GM12878 (cell line): ENCODE results near the gene PRRX1. TPM values are rescaled to one million over a fixed set of nuclear protein-coding genes. Genes with fewer than 3 reads are reported as not detected.

Experiments used
- ATAC-seq: fragments of 200-7000 bp; cut with Tn5 transposase; 3 replicates; pipeline ENCODE4 v1.9.1; 2020; ENCODE audit warnings: mild to moderate bottlenecking, moderate library complexity
- BruUV-seq: library from RNA; stranded (reverse); fragments of 400-500 nt; replicated peaks from 2 replicates; lab custom pipeline; 2021; lab: Mats Ljungman, UMichigan
- CTCF ChIA-PET: fragments of 300-600 bp; sonication (Branson Sonifier 250); formaldehyde crosslinking; extraction: SDS; loops from one replicate; lab custom pipeline; 2021; ENCODE audit warnings: inconsistent platforms; lab: Yijun Ruan, JAX
- POLR2A ChIA-PET: fragments of 350-600 bp; formaldehyde crosslinking; extraction: SDS; loops from one replicate; lab custom pipeline; 2021; ENCODE audit warnings: inconsistent platforms; lab: Charles Lee
- RAD21 ChIA-PET: fragments of 300-600 bp; sonication (Branson Sonifier 250); formaldehyde crosslinking; loops from one replicate; lab custom pipeline; 2023; ENCODE audit warnings: antibody characterized with exemption; ENCODE audit not compliant: unreplicated experiment; lab: Charles Lee
- SMC1A ChIA-PET: fragments of 300-600 bp; sonication (Branson Sonifier 250); formaldehyde crosslinking; loops from one replicate; lab custom pipeline; 2023; ENCODE audit not compliant: unreplicated experiment, uncharacterized antibody; lab: Charles Lee
- DNase-seq: peaks from one replicate; pipeline ENCODE4 v3.0.0-alpha.2; 2011; ENCODE audit warnings: low read depth, low spot score
- FAIRE-seq: peaks from 3 replicates; lab custom pipeline; 2011; peaks lifted over from hg19 to GRCh38; lab: Jason Lieb, UNC
- H2AFZ ChIP-seq: 2 replicates; pipeline ENCODE4 v1.6.0; 2011; ENCODE audit warnings: low read depth, low read length, control low read depth; ENCODE audit not compliant: control insufficient read depth
- H3K27ac ChIP-seq: 2 replicates; pipeline ENCODE4 v1.5.1; 2011; ENCODE audit warnings: control low read depth; ENCODE audit not compliant: control insufficient read depth, insufficient read depth
- H3K27me3 ChIP-seq, 2 experiments: replicated peaks in 1 of 2; 2 replicates each; pipeline versions ENCODE4 v1.6.0 to v1.6.1; 2011; ENCODE audit warnings: low read length in 1 of 2; ENCODE audit not compliant: control insufficient read depth in 2 of 2, insufficient read depth in 2 of 2
- H3K36me3 ChIP-seq, 2 experiments: 2 replicates each; pipeline ENCODE4 v1.5.1; 2011; ENCODE audit warnings: low read length in 1 of 2; ENCODE audit not compliant: control insufficient read depth in 2 of 2, insufficient read depth in 2 of 2
- H3K4me1 ChIP-seq: 2 replicates; pipeline ENCODE4 v1.6.1; 2011; ENCODE audit warnings: mild to moderate bottlenecking, low read length, moderate library complexity, mixed read lengths; ENCODE audit not compliant: control insufficient read depth, insufficient read depth
- H3K4me2 ChIP-seq: 2 replicates; pipeline ENCODE4 v1.6.0; 2011; ENCODE audit warnings: control low read depth; ENCODE audit not compliant: control insufficient read depth, insufficient read depth
- H3K4me3 ChIP-seq: fragments of 200-600 bp; sonication (generic); 2 replicates; pipeline ENCODE4 v1.5.1; 2016
- H3K79me2 ChIP-seq: 2 replicates; pipeline ENCODE4 v1.6.0; 2011; ENCODE audit warnings: low read length; ENCODE audit not compliant: control insufficient read depth, insufficient read depth
- H3K9ac ChIP-seq: 2 replicates; pipeline ENCODE4 v1.8.0; 2011; ENCODE audit warnings: low read length, control low read depth, mixed read lengths; ENCODE audit not compliant: control insufficient read depth, insufficient read depth
- H3K9me3 ChIP-seq: replicated peaks from 3 replicates; pipeline ENCODE4 v1.5.1; 2011; ENCODE audit warnings: mild to moderate bottlenecking, low read length; ENCODE audit not compliant: control insufficient read depth, insufficient read depth
- H4K20me1 ChIP-seq: 2 replicates; pipeline ENCODE4 v1.6.0; 2011; ENCODE audit not compliant: control insufficient read depth, insufficient read depth
- ATF7 ChIP-seq: fragments of 450-650 bp; IDR thresholded peaks from 2 replicates; pipeline ENCODE4 v1.6.1; 2016; ENCODE audit warnings: low read depth, mild to moderate bottlenecking
- CREM ChIP-seq: IDR thresholded peaks from 2 replicates; pipeline ENCODE4 v1.6.1; 2014; ENCODE audit warnings: antibody characterized with exemption, low read depth
- GATAD2B ChIP-seq: fragments of 450-650 bp; conservative IDR thresholded peaks from 2 replicates; pipeline ENCODE4 v1.6.1; 2017; ENCODE audit warnings: low read depth, mild to moderate bottlenecking, moderate library complexity
- KAT2A ChIP-seq: conservative IDR thresholded peaks from 2 replicates; pipeline ENCODE4 v1.6.1; 2011; ENCODE audit warnings: low read depth, low read length; ENCODE audit not compliant: control insufficient read depth
- SREBF1 ChIP-seq: IDR thresholded peaks from 2 replicates; pipeline ENCODE4 v1.6.1; 2012; ENCODE audit warnings: mild to moderate bottlenecking, low read length
- WGBS: methylation state at CpG from one replicate; pipeline ENCODE4 v1.1.6; 2016; ENCODE audit warnings: low lambda C conversion rate; ENCODE audit not compliant: insufficient replicate concordance, insufficient coverage; ENCODE audit errors: missing lambda C conversion rate; 5-methylcytosine and 5-hydroxymethylcytosine counted together
- in situ Hi-C: fragments of 300-500 bp; cut with MboI; formaldehyde crosslinking; loops from 9 replicates; pipeline ENCODE4 v1.14.3; 2018; ENCODE audit warnings: mixed read lengths
- intact Hi-C: fragments of 100-400 bp; cut with micrococcal nuclease; formaldehyde crosslinking; loops from one replicate; pipeline ENCODE4 v1.14.2; 2022; ENCODE audit not compliant: unreplicated experiment
- polyA plus RNA-seq, 11 experiments: library from polyadenylated mRNA; depleted of rRNA in 4 of 11; unstranded in 6 of 11; stranded (reverse) in 5 of 11; fragments of >200 nt; fragmentation: Nextera tagmentation in 4 of 11; fragmentation: Illumina TruSeq in 1 of 11; extraction: Ambion mirVana in 4 of 11; extraction: Trizol in 1 of 11; gene quantifications; 1 replicate in 1 of 11; 2 replicates in 10 of 11; pipeline versions ENCODE4 v1.2.1 to v1.2.3, GENCODE V29; 2011 to 2016; ENCODE audit warnings: inconsistent platforms in 2 of 11, missing spikeins in 2 of 11, low read depth in 1 of 11
- total RNA-seq, 4 experiments: library from RNA; depleted of rRNA in 3 of 4; stranded (reverse); fragments of >200 nt in 3 of 4; fragmentation: Illumina TruSeq in 1 of 4; extraction: Trizol in 1 of 4; gene quantifications; 2 replicates each; pipeline versions ENCODE4 v1.2.1 to v1.2.3, GENCODE V29; 2013 to 2021
- TF ChIP-seq, protein P1 (sequence below): fragments of 450-650 bp; IDR thresholded peaks from 2 replicates; pipeline ENCODE4 v1.6.1; 2017; ENCODE audit warnings: antibody characterized with exemption, mild to moderate bottlenecking, moderate library complexity
- TF ChIP-seq, protein P2 (sequence below): fragments of 450-650 bp; IDR thresholded peaks from 2 replicates; pipeline ENCODE4 v1.6.1; 2016; ENCODE audit warnings: mild to moderate bottlenecking, moderate library complexity, borderline replicate concordance

Gene PRRX1
- total and polyA plus RNA-seq, 10 of the 15 experiments (the other 5 are each of a cell fraction or from before 2014, with no cell fraction given) = 0.42 to 64.6 (median 1.5) TPM

DNA sequence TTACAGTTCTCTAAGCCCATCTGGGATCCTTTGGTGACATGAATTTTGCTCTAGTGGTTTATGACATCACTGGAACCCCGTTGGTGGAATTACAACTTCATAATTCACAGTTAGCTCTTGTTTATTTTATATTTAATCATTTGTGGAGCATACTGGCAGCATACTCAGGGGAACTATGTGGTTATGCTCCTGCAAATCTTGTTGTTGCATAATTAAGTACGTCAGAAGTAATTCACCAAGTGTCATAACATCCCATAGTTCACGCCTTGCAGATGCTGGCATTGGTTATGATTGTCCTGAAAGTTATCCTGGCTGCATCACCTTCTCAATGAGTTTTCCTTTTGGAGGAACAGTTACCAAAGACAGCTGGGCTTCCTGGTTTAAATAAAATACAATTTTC is 16.5 kb downstream of the PRRX1 start:
- H3K4me3 ChIP-seq = no peak overlapping the region
- CTCF ChIA-PET = interaction anchor here (1.4 to 2.5 kb wide), 2 partner anchors 9 to 546 kb away, joined by 3 to 14 read pairs; no protein-coding TSS in a partner anchor
- no peaks in the 10 kb centered on the region for H3K4me1 ChIP-seq
- H4K20me1 ChIP-seq = no peaks in the 10 kb centered on the region
- no peak overlapping the region for H3K27ac ChIP-seq
- TF ChIP-seq GATAD2B (no peak), ATF7 (no peak), CREM (no peak), KAT2A (no peak), SREBF1 (no peak)
- TF ChIP-seq, protein P1, sequence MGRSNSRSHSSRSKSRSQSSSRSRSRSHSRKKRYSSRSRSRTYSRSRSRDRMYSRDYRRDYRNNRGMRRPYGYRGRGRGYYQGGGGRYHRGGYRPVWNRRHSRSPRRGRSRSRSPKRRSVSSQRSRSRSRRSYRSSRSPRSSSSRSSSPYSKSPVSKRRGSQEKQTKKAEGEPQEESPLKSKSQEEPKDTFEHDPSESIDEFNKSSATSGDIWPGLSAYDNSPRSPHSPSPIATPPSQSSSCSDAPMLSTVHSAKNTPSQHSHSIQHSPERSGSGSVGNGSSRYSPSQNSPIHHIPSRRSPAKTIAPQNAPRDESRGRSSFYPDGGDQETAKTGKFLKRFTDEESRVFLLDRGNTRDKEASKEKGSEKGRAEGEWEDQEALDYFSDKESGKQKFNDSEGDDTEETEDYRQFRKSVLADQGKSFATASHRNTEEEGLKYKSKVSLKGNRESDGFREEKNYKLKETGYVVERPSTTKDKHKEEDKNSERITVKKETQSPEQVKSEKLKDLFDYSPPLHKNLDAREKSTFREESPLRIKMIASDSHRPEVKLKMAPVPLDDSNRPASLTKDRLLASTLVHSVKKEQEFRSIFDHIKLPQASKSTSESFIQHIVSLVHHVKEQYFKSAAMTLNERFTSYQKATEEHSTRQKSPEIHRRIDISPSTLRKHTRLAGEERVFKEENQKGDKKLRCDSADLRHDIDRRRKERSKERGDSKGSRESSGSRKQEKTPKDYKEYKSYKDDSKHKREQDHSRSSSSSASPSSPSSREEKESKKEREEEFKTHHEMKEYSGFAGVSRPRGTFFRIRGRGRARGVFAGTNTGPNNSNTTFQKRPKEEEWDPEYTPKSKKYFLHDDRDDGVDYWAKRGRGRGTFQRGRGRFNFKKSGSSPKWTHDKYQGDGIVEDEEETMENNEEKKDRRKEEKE = no peak
- TF ChIP-seq, protein P2, sequence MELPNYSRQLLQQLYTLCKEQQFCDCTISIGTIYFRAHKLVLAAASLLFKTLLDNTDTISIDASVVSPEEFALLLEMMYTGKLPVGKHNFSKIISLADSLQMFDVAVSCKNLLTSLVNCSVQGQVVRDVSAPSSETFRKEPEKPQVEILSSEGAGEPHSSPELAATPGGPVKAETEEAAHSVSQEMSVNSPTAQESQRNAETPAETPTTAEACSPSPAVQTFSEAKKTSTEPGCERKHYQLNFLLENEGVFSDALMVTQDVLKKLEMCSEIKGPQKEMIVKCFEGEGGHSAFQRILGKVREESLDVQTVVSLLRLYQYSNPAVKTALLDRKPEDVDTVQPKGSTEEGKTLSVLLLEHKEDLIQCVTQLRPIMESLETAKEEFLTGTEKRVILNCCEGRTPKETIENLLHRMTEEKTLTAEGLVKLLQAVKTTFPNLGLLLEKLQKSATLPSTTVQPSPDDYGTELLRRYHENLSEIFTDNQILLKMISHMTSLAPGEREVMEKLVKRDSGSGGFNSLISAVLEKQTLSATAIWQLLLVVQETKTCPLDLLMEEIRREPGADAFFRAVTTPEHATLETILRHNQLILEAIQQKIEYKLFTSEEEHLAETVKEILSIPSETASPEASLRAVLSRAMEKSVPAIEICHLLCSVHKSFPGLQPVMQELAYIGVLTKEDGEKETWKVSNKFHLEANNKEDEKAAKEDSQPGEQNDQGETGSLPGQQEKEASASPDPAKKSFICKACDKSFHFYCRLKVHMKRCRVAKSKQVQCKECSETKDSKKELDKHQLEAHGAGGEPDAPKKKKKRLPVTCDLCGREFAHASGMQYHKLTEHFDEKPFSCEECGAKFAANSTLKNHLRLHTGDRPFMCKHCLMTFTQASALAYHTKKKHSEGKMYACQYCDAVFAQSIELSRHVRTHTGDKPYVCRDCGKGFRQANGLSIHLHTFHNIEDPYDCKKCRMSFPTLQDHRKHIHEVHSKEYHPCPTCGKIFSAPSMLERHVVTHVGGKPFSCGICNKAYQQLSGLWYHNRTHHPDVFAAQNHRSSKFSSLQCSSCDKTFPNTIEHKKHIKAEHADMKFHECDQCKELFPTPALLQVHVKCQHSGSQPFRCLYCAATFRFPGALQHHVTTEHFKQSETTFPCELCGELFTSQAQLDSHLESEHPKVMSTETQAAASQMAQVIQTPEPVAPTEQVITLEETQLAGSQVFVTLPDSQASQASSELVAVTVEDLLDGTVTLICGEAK = no peak
- in situ Hi-C loops (no loop called here), intact Hi-C loops (loop anchor here (10.0 kb wide), 1 partner anchor 756 kb away; no protein-coding TSS in a partner anchor)
- no peaks in the 10 kb centered on the region for H3K27me3 ChIP-seq
- no peaks in the 10 kb centered on the region for H3K79me2 ChIP-seq
- no peak overlapping the region for H2AFZ ChIP-seq
- no peaks in the 10 kb centered on the region for H3K9me3 ChIP-seq
- no TSS peak for BruUV-seq
- ATAC-seq (no peak), DNase-seq (no peak), FAIRE-seq (no peak)
- no peaks in the 10 kb centered on the region for H3K36me3 ChIP-seq
- H3K4me2 ChIP-seq = no peak overlapping the region
- POLR2A ChIA-PET = no interaction called here
- 2% methylated on average over 3 of the region's 3 CpGs for WGBS
- no peak overlapping the region for H3K9ac ChIP-seq
- SMC1A ChIA-PET = no interaction called here
- RAD21 ChIA-PET = no interaction called here
